HG02884 (cell line): ENCODE results near the gene IGF2BP2.
"Not testable (repeated sequence)": the region's sequence is repeated elsewhere in the genome, so short reads cannot be mapped to it uniquely, and the experiment has no call there.

Source experiments
- ATAC-seq: cut with Tn5 transposase; IDR thresholded peaks from one replicate; pipeline ENCODE4 v1.9.1; 2021; ENCODE audit warnings: mild to moderate bottlenecking, moderate library complexity; ENCODE audit not compliant: unreplicated experiment

Gene IGF2BP2

GRCh38 chr3:185838417-185838989, 13.7 kb upstream of the IGF2BP2 start:
- not testable (repeated sequence) for ATAC-seq

GRCh38 chr3:185837414-185837813, 12.6 kb upstream of the IGF2BP2 start:
- no peak for ATAC-seq

GRCh38 chr3:185831990-185832389, 7.1 kb upstream of the IGF2BP2 start:
- ATAC-seq = no peak

GRCh38 chr3:185831195-185831594, 6.4 kb upstream of the IGF2BP2 start:
- ATAC-seq = no peak

- ATAC-seq = no peak
Measured at GRCh38 chr3:185830018-185830797, 5.4 kb upstream of the IGF2BP2 start.

GRCh38 chr3:185828755-185829154, 3.9 kb upstream of the IGF2BP2 start:
- no peak for ATAC-seq

GRCh38 chr3:185827595-185828344, 2.9 kb upstream of the IGF2BP2 start:
- no peak for ATAC-seq

GRCh38 chr3:185825639-185826481, 1.0 kb upstream of the IGF2BP2 start:
- ATAC-seq = no peak

GRCh38 chr3:185824051-185825005, 514 bp downstream of the IGF2BP2 start:
- ATAC-seq = no peak

- ATAC-seq = no peak
Measured at GRCh38 chr3:185823078-185824044, 1.5 kb downstream of the IGF2BP2 start.

GRCh38 chr3:185822221-185823000, 2.4 kb downstream of the IGF2BP2 start:
- ATAC-seq = no peak

GRCh38 chr3:185820973-185821758, 3.7 kb downstream of the IGF2BP2 start:
- ATAC-seq = no peak

GRCh38 chr3:185818267-185818875, 6.5 kb downstream of the IGF2BP2 start:
- ATAC-seq = no peak

- no peak for ATAC-seq
Measured at GRCh38 chr3:185815391-185816282, 9.2 kb downstream of the IGF2BP2 start.

GRCh38 chr3:185813691-185814215, 11.1 kb downstream of the IGF2BP2 start:
- ATAC-seq = no peak
